ENCODE data around the gene CAMK2A. TPM values are rescaled to one million over a fixed set of nuclear protein-coding genes. Genes with fewer than 3 reads are reported as not detected.

CAMK2A gene
- polyA plus RNA-seq, 1 donor (not counting 4 experiments of a cell fraction or from before 2014, with no cell fraction given): 0.05 TPM

DNA sequence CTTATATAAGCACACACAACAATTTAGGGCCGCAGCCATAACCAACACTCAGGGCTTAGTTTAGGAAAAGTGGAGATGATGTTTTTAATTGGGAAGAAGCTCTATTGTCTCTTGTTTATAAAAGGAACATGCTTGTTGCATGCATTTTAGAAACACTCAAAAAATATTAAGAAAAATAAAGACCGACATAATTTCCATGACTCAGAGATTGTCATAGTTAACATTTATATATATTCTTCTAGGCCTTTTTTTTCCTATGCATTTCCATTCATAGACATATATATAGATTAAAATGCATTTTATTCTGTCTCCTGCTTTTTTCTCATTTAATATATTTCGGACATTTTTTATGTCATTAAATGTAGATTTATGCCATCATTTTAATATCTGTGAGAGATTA, 26.7 kb upstream of the CAMK2A start:
- H3K9me3 ChIP-seq (ENCODE audit: control insufficient read depth, low read depth, low read length): no peaks in the 10 kb centered on the region
- dilution Hi-C loops (cut with MboI; ENCODE audit: extremely low pct_ligation_motif_present, low sequenced_read_pairs): no loop called here
- H4K20me1 ChIP-seq (ENCODE audit: control insufficient read depth, extremely low read depth, insufficient read depth, low read length): no peaks in the 10 kb centered on the region
- H3K9ac ChIP-seq (ENCODE audit: control insufficient read depth, extremely low read depth, insufficient read depth, low read length): no peak overlapping the region
- H3K27ac ChIP-seq (ENCODE audit: control insufficient read depth, insufficient read depth, low read length): peak overlapping the region; percentile 93
- no peaks in the 10 kb centered on the region for H3K79me2 ChIP-seq (ENCODE audit: control insufficient read depth, insufficient read depth, low read length)
- TF ChIP-seq CTCF (optimal IDR thresholded peaks at IDR 0.05 in 1 of 3, IDR thresholded peaks at IDR 0.05 in 1 of 3, conservative IDR thresholded peaks at IDR 0.05 in 1 of 3; ENCODE audit: extremely low read depth in 1 of 3, insufficient read depth in 2 of 3, low read length in 3 of 3) (no peak), EZH2 (IDR thresholded peaks at IDR 0.05; ENCODE audit: low read length) (no peak)
- no peak overlapping the region for H3K4me3 ChIP-seq (ENCODE audit: control insufficient read depth in 2 of 3, extremely low read depth in 1 of 3, insufficient read depth in 2 of 3, low read depth in 1 of 3, low read length in 3 of 3)
- H3K9me1 ChIP-seq (ENCODE audit: control insufficient read depth, extremely low read depth, insufficient read depth, low read length): peaks cover 2% of the 10 kb centered on the region
- H2AFZ ChIP-seq (ENCODE audit: control insufficient read depth, low read length): no peak overlapping the region
- peaks cover 48% of the 10 kb centered on the region for H3K4me1 ChIP-seq (ENCODE audit: control insufficient read depth, extremely low read depth, insufficient read depth, low read length)
- DNase-seq (ENCODE audit: low read depth, low spot score) (no peak), FAIRE-seq (no peak)
- no peaks in the 10 kb centered on the region for H3K36me3 ChIP-seq (ENCODE audit: control insufficient read depth in 2 of 2, extremely low read depth in 1 of 2, insufficient read depth in 2 of 2, low read length in 2 of 2)
- H3K27me3 ChIP-seq (ENCODE audit: control insufficient read depth, extremely low read depth, insufficient read depth, low read length): no peaks in the 10 kb centered on the region
- no peak overlapping the region for H3K4me2 ChIP-seq (ENCODE audit: control insufficient read depth, extremely low read depth, insufficient read depth, low read depth, low read length)

DNA sequence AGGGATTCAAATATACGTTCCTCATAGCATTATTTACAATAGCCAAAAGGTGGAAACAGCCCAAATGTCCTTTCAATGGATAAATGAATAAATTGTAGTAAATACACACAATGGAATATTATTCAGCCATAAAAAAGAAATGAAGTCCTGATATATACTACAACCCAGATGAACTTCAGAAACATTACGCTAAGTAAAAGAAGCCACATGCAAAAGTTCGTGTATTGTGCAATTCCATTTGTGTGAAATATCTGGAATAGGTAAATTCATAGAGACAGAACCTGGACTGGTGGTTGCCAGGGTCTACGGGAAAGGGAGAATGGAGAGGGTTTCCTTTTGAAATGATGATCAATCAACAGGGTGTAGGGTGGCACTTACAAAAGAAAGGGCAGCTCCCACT, 25.7 kb upstream of the CAMK2A start:
- TF ChIP-seq EZH2 (IDR thresholded peaks at IDR 0.05; ENCODE audit: low read length) (no peak), CTCF (optimal IDR thresholded peaks at IDR 0.05 in 1 of 3, IDR thresholded peaks at IDR 0.05 in 1 of 3, conservative IDR thresholded peaks at IDR 0.05 in 1 of 3; ENCODE audit: extremely low read depth in 1 of 3, insufficient read depth in 2 of 3, low read length in 3 of 3) (no peak)
- dilution Hi-C loops (cut with MboI; ENCODE audit: extremely low pct_ligation_motif_present, low sequenced_read_pairs): no loop called here
- Histone ChIP-seq H3K79me2 (ENCODE audit: control insufficient read depth, insufficient read depth, low read length) (no peaks in the 10 kb centered on the region), H3K36me3 (ENCODE audit: control insufficient read depth in 2 of 2, extremely low read depth in 1 of 2, insufficient read depth in 2 of 2, low read length in 2 of 2) (no peaks in the 10 kb centered on the region), H3K4me1 (ENCODE audit: control insufficient read depth, extremely low read depth, insufficient read depth, low read length) (peaks cover 37% of the 10 kb centered on the region), H3K9me3 (ENCODE audit: control insufficient read depth, low read depth, low read length) (no peaks in the 10 kb centered on the region), H3K9ac (ENCODE audit: control insufficient read depth, extremely low read depth, insufficient read depth, low read length) (no peak overlapping the region), H4K20me1 (ENCODE audit: control insufficient read depth, extremely low read depth, insufficient read depth, low read length) (no peaks in the 10 kb centered on the region), H3K4me3 (ENCODE audit: control insufficient read depth in 2 of 3, extremely low read depth in 1 of 3, insufficient read depth in 2 of 3, low read depth in 1 of 3, low read length in 3 of 3) (no peak overlapping the region), H2AFZ (ENCODE audit: control insufficient read depth, low read length) (no peak overlapping the region), H3K9me1 (ENCODE audit: control insufficient read depth, extremely low read depth, insufficient read depth, low read length) (peaks cover 2% of the 10 kb centered on the region), H3K27me3 (ENCODE audit: control insufficient read depth, extremely low read depth, insufficient read depth, low read length) (no peaks in the 10 kb centered on the region), H3K4me2 (ENCODE audit: control insufficient read depth, extremely low read depth, insufficient read depth, low read depth, low read length) (no peak overlapping the region), H3K27ac (ENCODE audit: control insufficient read depth, insufficient read depth, low read length) (no peak overlapping the region)
- DNase-seq (ENCODE audit: low read depth, low spot score): no peak
- FAIRE-seq: no peak
